ENCODE results near the gene PDZD4. TPM values are rescaled to one million over a fixed set of nuclear protein-coding genes. Genes with fewer than 3 reads are reported as not detected.

The PDZD4 gene
- total RNA-seq, 1 experiment from 2014 or later = 1.8 TPM

GRCh38 chrX:153878345-153878744, 48.0 kb upstream of the PDZD4 start:
- BruUV-seq (replicated peaks) = no TSS peak
- H3K27me3 ChIP-seq (replicated peaks; ENCODE audit: control insufficient read depth, insufficient read depth, low read length) = no peaks in the 10 kb centered on the region
- H3K4me3 Mint-ChIP-seq (ENCODE audit: unreplicated experiment) = no peak overlapping the region
- H3K27me3 Mint-ChIP-seq (ENCODE audit: insufficient read depth, unreplicated experiment) = no peaks in the 10 kb centered on the region
- H3K36me3 ChIP-seq (ENCODE audit: control insufficient read depth, insufficient read depth, low read length) = no peaks in the 10 kb centered on the region
- ChIA-PET CTCF (interaction anchor here (0.6 kb wide), 1 partner anchor 32 kb away, joined by 5 read pairs; no protein-coding TSS in a partner anchor), POLR2A (no interaction called here)
- H3K36me3 Mint-ChIP-seq (ENCODE audit: insufficient read depth, unreplicated experiment) = no peaks in the 10 kb centered on the region
- TF ChIP-seq, protein P1, sequence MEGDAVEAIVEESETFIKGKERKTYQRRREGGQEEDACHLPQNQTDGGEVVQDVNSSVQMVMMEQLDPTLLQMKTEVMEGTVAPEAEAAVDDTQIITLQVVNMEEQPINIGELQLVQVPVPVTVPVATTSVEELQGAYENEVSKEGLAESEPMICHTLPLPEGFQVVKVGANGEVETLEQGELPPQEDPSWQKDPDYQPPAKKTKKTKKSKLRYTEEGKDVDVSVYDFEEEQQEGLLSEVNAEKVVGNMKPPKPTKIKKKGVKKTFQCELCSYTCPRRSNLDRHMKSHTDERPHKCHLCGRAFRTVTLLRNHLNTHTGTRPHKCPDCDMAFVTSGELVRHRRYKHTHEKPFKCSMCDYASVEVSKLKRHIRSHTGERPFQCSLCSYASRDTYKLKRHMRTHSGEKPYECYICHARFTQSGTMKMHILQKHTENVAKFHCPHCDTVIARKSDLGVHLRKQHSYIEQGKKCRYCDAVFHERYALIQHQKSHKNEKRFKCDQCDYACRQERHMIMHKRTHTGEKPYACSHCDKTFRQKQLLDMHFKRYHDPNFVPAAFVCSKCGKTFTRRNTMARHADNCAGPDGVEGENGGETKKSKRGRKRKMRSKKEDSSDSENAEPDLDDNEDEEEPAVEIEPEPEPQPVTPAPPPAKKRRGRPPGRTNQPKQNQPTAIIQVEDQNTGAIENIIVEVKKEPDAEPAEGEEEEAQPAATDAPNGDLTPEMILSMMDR (IDR thresholded peaks at IDR 0.05; ENCODE audit: insufficient read depth in 1 of 2, low read depth in 1 of 2, low read length in 1 of 2, severe bottlenecking in 1 of 2, unreplicated experiment in 1 of 2) = no peak
- H3K4me1 Mint-ChIP-seq (ENCODE audit: low read depth, unreplicated experiment) = no peaks in the 10 kb centered on the region
- H3K4me3 ChIP-seq (ENCODE audit: low read depth, low read length) = no peak overlapping the region
- H3K9me3 ChIP-seq = no peaks in the 10 kb centered on the region
- intact Hi-C loops (cut with micrococcal nuclease; ENCODE audit: unreplicated experiment) = no loop called here
- H3K4me1 ChIP-seq = peaks cover 14% of the 10 kb centered on the region; the same call in 1 of the 2 replicates
- no peaks in the 10 kb centered on the region for H3K9me3 Mint-ChIP-seq (ENCODE audit: unreplicated experiment)
- H3K27ac Mint-ChIP-seq (ENCODE audit: unreplicated experiment) = no peak overlapping the region
- DNase-seq = no peak

DNA sequence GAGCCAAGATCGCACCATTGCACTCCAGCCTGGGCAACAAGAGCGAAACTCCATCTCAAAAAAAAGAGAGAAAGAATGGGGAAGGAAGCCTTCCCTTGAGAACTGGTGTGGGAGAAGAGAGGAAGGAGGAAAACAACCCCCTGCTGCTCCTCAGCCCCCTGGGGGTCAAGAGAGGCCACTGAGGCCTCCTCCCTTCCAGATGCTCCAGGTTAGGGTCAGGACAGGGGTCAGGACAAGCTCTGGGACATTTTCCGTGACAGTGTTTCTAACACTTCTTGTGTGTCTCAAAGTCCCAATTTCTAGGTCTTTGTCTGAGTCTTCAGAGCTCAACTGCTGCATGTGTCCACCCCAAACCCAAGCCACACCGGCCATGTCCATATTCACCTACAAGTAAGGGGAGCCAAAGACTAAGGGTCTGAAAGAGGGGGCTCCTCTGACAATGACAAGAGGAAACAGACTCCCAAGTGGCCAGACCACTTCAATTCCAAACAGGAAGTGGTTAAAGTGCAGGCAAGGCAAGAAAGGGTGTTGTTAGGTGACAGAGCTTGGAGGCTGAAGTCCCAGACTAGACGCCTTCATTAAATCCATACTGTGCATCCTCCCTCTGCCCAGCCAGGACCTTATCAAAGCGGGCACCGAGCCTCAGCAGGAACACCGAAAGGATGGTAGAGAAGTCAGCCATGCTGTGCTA, 47.4 kb upstream of the PDZD4 start:
- Histone ChIP-seq H3K36me3 (ENCODE audit: control insufficient read depth, insufficient read depth, low read length) (no peaks in the 10 kb centered on the region), H3K9me3 (no peaks in the 10 kb centered on the region), H3K4me1 (peaks cover 10% of the 10 kb centered on the region; the same call in 1 of the 2 replicates), H3K4me3 (ENCODE audit: low read depth, low read length) (no peak overlapping the region), H3K27me3 (replicated peaks; ENCODE audit: control insufficient read depth, insufficient read depth, low read length) (no peaks in the 10 kb centered on the region)
- ChIA-PET POLR2A (no interaction called here), CTCF (interaction anchor here (0.6 kb wide), 1 partner anchor 33 kb away, joined by 5 read pairs; no protein-coding TSS in a partner anchor)
- no peak for DNase-seq
- intact Hi-C loops (cut with micrococcal nuclease; ENCODE audit: unreplicated experiment) = no loop called here
- BruUV-seq (replicated peaks) = no TSS peak
- no peaks in the 10 kb centered on the region for H3K36me3 Mint-ChIP-seq (ENCODE audit: insufficient read depth, unreplicated experiment)
- TF ChIP-seq, protein P1 (IDR thresholded peaks at IDR 0.05; ENCODE audit: insufficient read depth in 1 of 2, low read depth in 1 of 2, low read length in 1 of 2, severe bottlenecking in 1 of 2, unreplicated experiment in 1 of 2) = no peak
- H3K9me3 Mint-ChIP-seq (ENCODE audit: unreplicated experiment) = no peaks in the 10 kb centered on the region
- H3K27me3 Mint-ChIP-seq (ENCODE audit: insufficient read depth, unreplicated experiment) = peaks cover 1% of the 10 kb centered on the region
- no peaks in the 10 kb centered on the region for H3K4me1 Mint-ChIP-seq (ENCODE audit: low read depth, unreplicated experiment)
- H3K4me3 Mint-ChIP-seq (ENCODE audit: unreplicated experiment) = no peak overlapping the region
- no peak overlapping the region for H3K27ac Mint-ChIP-seq (ENCODE audit: unreplicated experiment)

- no peaks in the 10 kb centered on the region for H3K4me1 Mint-ChIP-seq (ENCODE audit: low read depth, unreplicated experiment)
- Histone ChIP-seq H3K36me3 (ENCODE audit: control insufficient read depth, insufficient read depth, low read length) (no peaks in the 10 kb centered on the region), H3K4me3 (ENCODE audit: low read depth, low read length) (no peak overlapping the region), H3K9me3 (no peaks in the 10 kb centered on the region), H3K4me1 (no peaks in the 10 kb centered on the region), H3K27me3 (replicated peaks; ENCODE audit: control insufficient read depth, insufficient read depth, low read length) (no peaks in the 10 kb centered on the region)
- ChIA-PET CTCF (no interaction called here), POLR2A (no interaction called here)
- intact Hi-C loops (cut with micrococcal nuclease; ENCODE audit: unreplicated experiment) = no loop called here
- H3K36me3 Mint-ChIP-seq (ENCODE audit: insufficient read depth, unreplicated experiment) = no peaks in the 10 kb centered on the region
- H3K27me3 Mint-ChIP-seq (ENCODE audit: insufficient read depth, unreplicated experiment) = peaks cover 4% of the 10 kb centered on the region
- H3K27ac Mint-ChIP-seq (ENCODE audit: unreplicated experiment) = no peak overlapping the region
- H3K9me3 Mint-ChIP-seq (ENCODE audit: unreplicated experiment) = no peaks in the 10 kb centered on the region
- TF ChIP-seq, protein P1 (IDR thresholded peaks at IDR 0.05; ENCODE audit: insufficient read depth in 1 of 2, low read depth in 1 of 2, low read length in 1 of 2, severe bottlenecking in 1 of 2, unreplicated experiment in 1 of 2) = no peak
- no TSS peak for BruUV-seq (replicated peaks)
- no peak for DNase-seq
- H3K4me3 Mint-ChIP-seq (ENCODE audit: unreplicated experiment) = no peak overlapping the region
Measured at GRCh38 chrX:153876112-153876491, 45.8 kb upstream of the PDZD4 start.

Data from Caco-2 (cell line).